ENCODE measurements around the gene LONRF3.
A peak's percentile ranks its signal among the peaks of the same experiment; 100 is the strongest.

LONRF3 gene

GRCh38 chrX:118976599-118977340, 2.4 kb downstream of the LONRF3 start (continued):
- peak; percentile 73; the same call in 1 of the 2 replicates for TF ChIP-seq ZNF423 (tag by site-specific recombination; IDR thresholded peaks at IDR 0.05)

- CTCF ChIA-PET: interaction anchor here (1.2 to 1.8 kb wide), 3 partner anchors 27 to 130 kb away, joined by 3 to 8 read pairs (median 5); no protein-coding TSS in a partner anchor
- H3K4me1 ChIP-seq (ENCODE audit: control insufficient read depth, insufficient read depth, low read length): no peaks in the 10 kb centered on the region
- H3K36me3 ChIP-seq (ENCODE audit: control insufficient read depth in 2 of 2, insufficient read depth in 1 of 2, low read length in 2 of 2): peaks cover 10 to 36% of the 10 kb centered on the region in 2 experiments
- POLR2A ChIA-PET: no interaction called here
- no peaks in the 10 kb centered on the region for H3K9me3 ChIP-seq (ENCODE audit: control insufficient read depth, insufficient read depth, low read depth, low read length)
- TF ChIP-seq ZNF449 (tag by site-specific recombination; IDR thresholded peaks at IDR 0.05) (no peak), ZNF660 (tag by site-specific recombination; IDR thresholded peaks at IDR 0.05) (no peak), ZSCAN18 (tag by site-specific recombination; IDR thresholded peaks at IDR 0.05) (no peak), ZNF280D (tag by site-specific recombination; IDR thresholded peaks at IDR 0.05) (no peak), TSHZ1 (tag by site-specific recombination; IDR thresholded peaks at IDR 0.05; ENCODE audit: borderline replicate concordance) (no peak), SETDB1 (IDR thresholded peaks at IDR 0.05; ENCODE audit: insufficient read length, low read length) (no peak), GLIS1 (tag by site-specific recombination; IDR thresholded peaks at IDR 0.05) (no peak), SP7 (tag by site-specific recombination; IDR thresholded peaks at IDR 0.05) (no peak), ZSCAN30 (tag by site-specific recombination; IDR thresholded peaks at IDR 0.05) (no peak), ZBTB44 (tag by site-specific recombination; IDR thresholded peaks at IDR 0.05) (no peak), ZNF580 (tag by site-specific recombination; IDR thresholded peaks at IDR 0.05) (no peak), OVOL3 (tag by site-specific recombination; IDR thresholded peaks at IDR 0.05) (no peak), BCL6B (tag by site-specific recombination; IDR thresholded peaks at IDR 0.05) (no peak), ZNF221 (tag by site-specific recombination; IDR thresholded peaks at IDR 0.05; ENCODE audit: borderline replicate concordance) (no peak)
- no peak overlapping the region for H3K27ac ChIP-seq (ENCODE audit: extremely low read depth, low read depth, low read length)
- no peak overlapping the region for H3K4me3 ChIP-seq (ENCODE audit: low read depth, low read length)
Observed at GRCh38 chrX:118977424-118977823, 3.0 kb downstream of the LONRF3 start.

Measured in HEK293 (cell line).